ENCODE results near the gene GLRX5.

GLRX5 gene

GRCh38 chr14:95519699-95520098, 15.2 kb upstream of the GLRX5 start:
- TF ChIP-seq, protein P1, sequence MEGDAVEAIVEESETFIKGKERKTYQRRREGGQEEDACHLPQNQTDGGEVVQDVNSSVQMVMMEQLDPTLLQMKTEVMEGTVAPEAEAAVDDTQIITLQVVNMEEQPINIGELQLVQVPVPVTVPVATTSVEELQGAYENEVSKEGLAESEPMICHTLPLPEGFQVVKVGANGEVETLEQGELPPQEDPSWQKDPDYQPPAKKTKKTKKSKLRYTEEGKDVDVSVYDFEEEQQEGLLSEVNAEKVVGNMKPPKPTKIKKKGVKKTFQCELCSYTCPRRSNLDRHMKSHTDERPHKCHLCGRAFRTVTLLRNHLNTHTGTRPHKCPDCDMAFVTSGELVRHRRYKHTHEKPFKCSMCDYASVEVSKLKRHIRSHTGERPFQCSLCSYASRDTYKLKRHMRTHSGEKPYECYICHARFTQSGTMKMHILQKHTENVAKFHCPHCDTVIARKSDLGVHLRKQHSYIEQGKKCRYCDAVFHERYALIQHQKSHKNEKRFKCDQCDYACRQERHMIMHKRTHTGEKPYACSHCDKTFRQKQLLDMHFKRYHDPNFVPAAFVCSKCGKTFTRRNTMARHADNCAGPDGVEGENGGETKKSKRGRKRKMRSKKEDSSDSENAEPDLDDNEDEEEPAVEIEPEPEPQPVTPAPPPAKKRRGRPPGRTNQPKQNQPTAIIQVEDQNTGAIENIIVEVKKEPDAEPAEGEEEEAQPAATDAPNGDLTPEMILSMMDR (IDR thresholded peaks at IDR 0.05) = no peak
- TF ChIP-seq ZFX (IDR thresholded peaks at IDR 0.05; ENCODE audit: borderline replicate concordance) = no peak
- H3K27ac ChIP-seq = no peak overlapping the region

GRCh38 chr14:95520346-95520745, 14.5 kb upstream of the GLRX5 start:
- TF ChIP-seq, protein P1 (IDR thresholded peaks at IDR 0.05) = no peak
- TF ChIP-seq ZFX (IDR thresholded peaks at IDR 0.05; ENCODE audit: borderline replicate concordance) = no peak

GRCh38 chr14:95521001-95521400, 13.8 kb upstream of the GLRX5 start:
- H3K27ac ChIP-seq = no peak overlapping the region
- TF ChIP-seq, protein P1 (IDR thresholded peaks at IDR 0.05) = no peak
- TF ChIP-seq ZFX (IDR thresholded peaks at IDR 0.05; ENCODE audit: borderline replicate concordance) = no peak

More at GRCh38 chr14:95520346-95520745, 14.5 kb upstream of the GLRX5 start:
- no peak overlapping the region for H3K27ac ChIP-seq

DNA sequence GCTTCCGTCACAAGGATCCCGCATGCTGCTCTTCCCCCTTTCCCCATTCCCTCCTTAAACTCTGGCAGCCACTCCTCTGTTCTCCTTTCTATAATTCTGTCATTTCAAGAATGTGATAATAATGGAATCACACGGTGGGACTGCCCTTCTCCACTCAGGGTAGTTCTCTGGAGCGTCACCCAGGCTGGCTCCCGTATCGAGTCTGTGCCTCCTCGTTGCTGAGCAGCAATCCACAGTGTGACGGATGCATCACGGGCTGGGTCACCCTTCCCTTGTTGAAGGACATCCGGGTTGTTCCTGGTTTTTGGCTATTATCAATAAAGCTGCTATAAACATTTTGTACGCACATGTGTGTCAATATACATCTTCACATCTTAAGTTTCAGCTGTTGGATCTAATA, 12.7 kb upstream of the GLRX5 start:
- TF ChIP-seq ZFX (IDR thresholded peaks at IDR 0.05; ENCODE audit: borderline replicate concordance) = no peak
- TF ChIP-seq, protein P1 (IDR thresholded peaks at IDR 0.05) = no peak
- H3K27ac ChIP-seq = no peak overlapping the region

GRCh38 chr14:95522556-95522955, 12.3 kb upstream of the GLRX5 start:
- no peak for TF ChIP-seq ZFX (IDR thresholded peaks at IDR 0.05; ENCODE audit: borderline replicate concordance)
- TF ChIP-seq, protein P1 (IDR thresholded peaks at IDR 0.05) = no peak
- H3K27ac ChIP-seq = no peak overlapping the region

GRCh38 chr14:95523051-95523814, 11.6 kb upstream of the GLRX5 start:
- H3K27ac ChIP-seq = no peak overlapping the region
- TF ChIP-seq, protein P1 (IDR thresholded peaks at IDR 0.05) = no peak
- TF ChIP-seq ZFX (IDR thresholded peaks at IDR 0.05; ENCODE audit: borderline replicate concordance) = no peak

GRCh38 chr14:95523815-95524448, 10.9 kb upstream of the GLRX5 start:
- H3K27ac ChIP-seq = no peak overlapping the region
- no peak for TF ChIP-seq ZFX (IDR thresholded peaks at IDR 0.05; ENCODE audit: borderline replicate concordance)
- TF ChIP-seq, protein P1 (IDR thresholded peaks at IDR 0.05) = no peak

All from 22Rv1 (cell line).